WI38 (cell line): ENCODE results near the gene RPL31.

Experiments used
- H3K4me3 ChIP-seq: 2 replicates; pipeline ENCODE4 v1.5.1; 2011; ENCODE audit warnings: low read depth, mild to moderate bottlenecking, control low read depth, low read length
- CTCF ChIP-seq: IDR thresholded peaks from 2 replicates; pipeline ENCODE4 v1.5.1; 2012; ENCODE audit warnings: low read depth, mild to moderate bottlenecking, control low read depth, low read length

The RPL31 gene

GRCh38 chr2:100974712-100975520, 27.2 kb upstream of the RPL31 start:
- no peak overlapping the region for H3K4me3 ChIP-seq
- no peak for TF ChIP-seq CTCF

GRCh38 chr2:100975521-100975785, 26.6 kb upstream of the RPL31 start:
- no peak for TF ChIP-seq CTCF
- H3K4me3 ChIP-seq: no peak overlapping the region

GRCh38 chr2:100976061-100976460, 26.0 kb upstream of the RPL31 start:
- TF ChIP-seq CTCF: no peak
- no peak overlapping the region for H3K4me3 ChIP-seq

- no peak overlapping the region for H3K4me3 ChIP-seq
- TF ChIP-seq CTCF: no peak
Measured at GRCh38 chr2:100976645-100977391, 25.3 kb upstream of the RPL31 start.

GRCh38 chr2:100977511-100977910, 24.6 kb upstream of the RPL31 start:
- H3K4me3 ChIP-seq: no peak overlapping the region

GRCh38 chr2:100978582-100979191, 23.4 kb upstream of the RPL31 start:
- TF ChIP-seq CTCF: no peak
- H3K4me3 ChIP-seq: peak overlapping the region; percentile 30

More at GRCh38 chr2:100977511-100977910, 24.6 kb upstream of the RPL31 start:
- no peak for TF ChIP-seq CTCF

GRCh38 chr2:100980046-100980445, 22.0 kb upstream of the RPL31 start:
- no peak for TF ChIP-seq CTCF
- no peak overlapping the region for H3K4me3 ChIP-seq
